GM12873 (cell line): ENCODE data around the gene KIAA0513.

Experiments used
- TF ChIP-seq, protein P1 (sequence below): IDR thresholded peaks from 2 replicates; pipeline ENCODE4 v1.5.1; 2012; ENCODE audit warnings: low read depth, mild to moderate bottlenecking, moderate library complexity, low read length, control low read depth; ENCODE audit not compliant: insufficient read depth; ENCODE audit errors: missing control alignments

Gene KIAA0513

GRCh38 chr16:85130705-85131028, 103.1 kb downstream of the KIAA0513 start:
- TF ChIP-seq, protein P1, sequence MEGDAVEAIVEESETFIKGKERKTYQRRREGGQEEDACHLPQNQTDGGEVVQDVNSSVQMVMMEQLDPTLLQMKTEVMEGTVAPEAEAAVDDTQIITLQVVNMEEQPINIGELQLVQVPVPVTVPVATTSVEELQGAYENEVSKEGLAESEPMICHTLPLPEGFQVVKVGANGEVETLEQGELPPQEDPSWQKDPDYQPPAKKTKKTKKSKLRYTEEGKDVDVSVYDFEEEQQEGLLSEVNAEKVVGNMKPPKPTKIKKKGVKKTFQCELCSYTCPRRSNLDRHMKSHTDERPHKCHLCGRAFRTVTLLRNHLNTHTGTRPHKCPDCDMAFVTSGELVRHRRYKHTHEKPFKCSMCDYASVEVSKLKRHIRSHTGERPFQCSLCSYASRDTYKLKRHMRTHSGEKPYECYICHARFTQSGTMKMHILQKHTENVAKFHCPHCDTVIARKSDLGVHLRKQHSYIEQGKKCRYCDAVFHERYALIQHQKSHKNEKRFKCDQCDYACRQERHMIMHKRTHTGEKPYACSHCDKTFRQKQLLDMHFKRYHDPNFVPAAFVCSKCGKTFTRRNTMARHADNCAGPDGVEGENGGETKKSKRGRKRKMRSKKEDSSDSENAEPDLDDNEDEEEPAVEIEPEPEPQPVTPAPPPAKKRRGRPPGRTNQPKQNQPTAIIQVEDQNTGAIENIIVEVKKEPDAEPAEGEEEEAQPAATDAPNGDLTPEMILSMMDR = no peak

DNA sequence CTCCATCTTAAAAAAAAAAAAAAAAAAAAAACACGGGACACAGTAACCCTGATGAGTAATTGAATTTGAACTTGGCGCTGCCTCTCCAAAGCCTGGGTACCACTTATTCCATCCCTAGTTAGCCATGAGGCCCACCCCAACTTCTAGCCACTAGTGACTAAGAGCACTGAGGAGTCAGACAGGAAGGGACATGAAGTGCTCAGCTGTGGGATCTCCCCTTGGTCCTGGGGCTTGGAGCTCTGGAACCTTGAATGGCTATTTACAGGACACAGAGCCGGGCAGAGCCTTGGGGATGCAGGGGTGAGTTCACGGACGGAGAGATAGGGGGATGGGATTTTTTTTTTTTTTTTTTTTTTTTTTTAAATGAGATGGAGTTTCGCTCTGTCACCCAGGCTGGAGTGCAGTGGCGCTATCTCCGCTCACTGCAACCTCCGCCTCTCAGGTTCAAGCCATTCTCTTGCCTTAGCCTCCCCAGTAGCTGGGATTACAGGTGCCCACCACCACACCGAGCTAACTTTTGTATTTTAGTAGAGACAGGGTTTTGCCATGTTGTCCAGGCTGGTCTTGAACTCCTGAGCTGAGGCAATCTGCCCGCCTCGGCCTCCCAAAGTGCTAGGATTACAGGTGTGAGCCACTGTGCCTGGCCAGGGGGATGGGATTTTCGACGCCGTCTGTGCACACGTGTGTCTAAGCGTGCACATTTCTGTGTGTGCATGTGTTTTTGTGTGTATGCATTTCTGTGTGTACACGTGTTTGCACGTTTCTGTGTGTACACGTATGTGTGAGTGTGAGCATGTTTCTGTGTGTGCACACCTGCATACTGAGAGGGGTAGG, 105.1 kb downstream of the KIAA0513 start:
- TF ChIP-seq, protein P1 = no peak

- TF ChIP-seq, protein P1 = no peak
Observed at GRCh38 chr16:85133290-85133599, 105.7 kb downstream of the KIAA0513 start.

- TF ChIP-seq, protein P1 = no peak
Observed at GRCh38 chr16:85134076-85134788, 106.6 kb downstream of the KIAA0513 start.

- TF ChIP-seq, protein P1 = no peak
Observed at GRCh38 chr16:85134789-85135142, 107.2 kb downstream of the KIAA0513 start.

- TF ChIP-seq, protein P1 = no peak
Observed at GRCh38 chr16:85136213-85136701, 108.7 kb downstream of the KIAA0513 start.

DNA sequence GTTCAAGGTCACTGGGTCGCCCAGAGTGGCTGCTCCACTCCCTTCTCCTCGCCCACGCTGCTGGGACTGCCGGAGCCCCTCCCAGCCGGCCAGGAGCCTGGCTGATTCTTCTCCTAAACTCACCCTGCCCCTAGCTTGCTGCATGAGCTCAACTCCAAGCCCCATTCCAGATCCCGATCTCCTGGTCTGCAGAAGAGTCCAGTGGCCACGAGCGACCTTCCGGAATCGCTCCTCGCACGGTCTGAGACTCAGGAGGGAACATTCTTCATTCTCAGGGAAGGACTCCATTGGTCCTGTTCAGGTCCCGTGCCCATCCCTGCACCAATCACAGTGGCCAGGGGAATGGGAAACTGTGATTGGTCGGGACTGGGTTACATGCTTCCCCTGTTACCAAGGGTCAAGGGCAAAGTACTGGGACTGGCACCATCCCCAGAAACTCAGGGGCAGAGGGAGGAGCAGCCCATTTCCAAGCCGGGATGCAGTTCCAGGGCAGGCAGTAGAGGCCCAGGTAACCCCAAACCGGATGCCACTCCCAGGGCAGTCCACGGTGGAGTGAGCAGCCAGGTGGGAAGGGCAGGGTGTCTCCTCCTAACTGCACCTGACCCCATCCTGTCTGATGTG, 109.2 kb downstream of the KIAA0513 start:
- TF ChIP-seq, protein P1 = no peak
